CD4-positive, alpha-beta T cell treated with Interleukin-21 for 1 hour (primary cell): ENCODE data around the gene ZBTB47.

Source experiments
- DNase-seq: peaks from one replicate; pipeline ENCODE4 v3.0.0-alpha.2; 2020

Gene ZBTB47

GRCh38 chr3:42701371-42702065, 48.0 kb downstream of the ZBTB47 start:
- DNase-seq = peak; percentile 56

GRCh38 chr3:42702066-42702951, 48.8 kb downstream of the ZBTB47 start, which contains the start of gene HHATL:
Gene HHATL, minus strand, starts transcription at chr3:42702798. Its CDS starts 1,972 bp downstream, at chr3:42700826.
- DNase-seq = no peak

GRCh38 chr3:42702982-42703694, 49.6 kb downstream of the ZBTB47 start:
- no peak for DNase-seq

GRCh38 chr3:42703695-42704025, 50.2 kb downstream of the ZBTB47 start:
- DNase-seq = no peak

GRCh38 chr3:42704136-42704841, 50.8 kb downstream of the ZBTB47 start:
- DNase-seq = no peak

- no peak for DNase-seq
These were observed 51.7 kb downstream of the ZBTB47 start for GRCh38 chr3:42705058-42705767.

GRCh38 chr3:42705962-42706585, 52.6 kb downstream of the ZBTB47 start:
- DNase-seq = no peak

- DNase-seq = no peak
These were observed 53.5 kb downstream of the ZBTB47 start for GRCh38 chr3:42706721-42707619.

- DNase-seq = no peak
These were observed 54.3 kb downstream of the ZBTB47 start for GRCh38 chr3:42707620-42708355.

- no peak for DNase-seq
These were observed 55.2 kb downstream of the ZBTB47 start for GRCh38 chr3:42708611-42709151.

GRCh38 chr3:42709621-42710020, 56.1 kb downstream of the ZBTB47 start:
- no peak for DNase-seq

- DNase-seq = no peak
These were observed 57.0 kb downstream of the ZBTB47 start for GRCh38 chr3:42710323-42711021.

GRCh38 chr3:42711491-42712343, 58.2 kb downstream of the ZBTB47 start:
- DNase-seq = no peak

GRCh38 chr3:42712344-42712648, 58.8 kb downstream of the ZBTB47 start:
- no peak for DNase-seq

- no peak for DNase-seq
These were observed 59.3 kb downstream of the ZBTB47 start for GRCh38 chr3:42712688-42713372.

GRCh38 chr3:42713747-42714146, 60.2 kb downstream of the ZBTB47 start:
- no peak for DNase-seq

GRCh38 chr3:42714171-42714852, 60.8 kb downstream of the ZBTB47 start:
- DNase-seq = no peak
